ENCODE results near the gene PIP5KL1.

The PIP5KL1 gene

DNA sequence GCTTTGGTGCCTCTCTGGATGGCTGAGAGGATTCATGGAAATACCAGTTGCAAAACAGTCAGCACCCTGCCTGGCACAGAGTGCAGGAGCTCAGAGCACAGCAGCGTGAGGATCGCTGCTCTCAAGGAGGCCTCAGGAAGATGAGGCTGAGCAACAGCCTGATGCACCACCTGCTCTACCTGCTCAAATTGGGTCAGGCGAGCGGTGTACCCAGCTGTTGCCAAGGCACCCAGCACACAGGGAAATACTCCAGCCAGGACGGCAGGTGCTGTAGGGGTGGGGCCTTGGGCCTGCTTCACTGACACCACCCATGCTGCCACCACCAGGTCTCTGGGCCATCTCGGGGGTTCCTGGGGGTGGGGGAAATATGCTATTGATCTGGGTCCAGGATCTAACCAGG, 45.9 kb upstream of the PIP5KL1 start:
- no peak for DNase-seq (ENCODE audit: low spot score)

GRCh38 chr9:127975376-127976315, 45.1 kb upstream of the PIP5KL1 start:
- no peak for TF ChIP-seq CTCF (IDR thresholded peaks at IDR 0.05; ENCODE audit: extremely low read depth, missing control alignments)
- no peak for DNase-seq (ENCODE audit: low spot score)

More for the DNA sequence above, 45.9 kb upstream of the PIP5KL1 start:
- TF ChIP-seq CTCF (IDR thresholded peaks at IDR 0.05; ENCODE audit: extremely low read depth, missing control alignments), result no peak

DNA sequence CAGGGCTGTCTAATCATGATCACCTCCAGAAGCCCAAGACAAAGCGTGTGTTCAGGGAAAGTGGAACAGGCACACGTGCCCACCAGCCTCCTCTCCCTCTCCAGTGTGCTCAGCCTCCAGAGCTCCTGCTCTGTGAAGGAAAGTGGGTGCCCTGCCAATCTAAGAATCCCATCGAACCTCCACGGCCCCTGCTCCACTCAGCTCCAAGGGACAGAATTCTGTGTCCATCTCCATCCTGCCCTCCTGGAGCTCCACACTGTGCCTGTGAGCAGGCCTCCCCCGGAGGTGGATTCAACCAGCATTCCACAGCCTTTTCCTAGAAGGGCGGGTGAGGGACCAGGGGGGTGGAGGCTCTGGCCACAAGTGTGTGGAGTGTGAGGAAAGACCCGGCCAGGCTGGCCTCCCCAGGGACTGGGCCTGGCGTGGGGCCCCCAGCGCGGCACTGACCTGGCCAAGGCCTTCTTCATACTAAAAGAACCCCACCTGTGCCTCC, 44.2 kb upstream of the PIP5KL1 start:
- no peak for TF ChIP-seq CTCF (IDR thresholded peaks at IDR 0.05; ENCODE audit: extremely low read depth, missing control alignments)
- no peak for DNase-seq (ENCODE audit: low spot score)

DNA sequence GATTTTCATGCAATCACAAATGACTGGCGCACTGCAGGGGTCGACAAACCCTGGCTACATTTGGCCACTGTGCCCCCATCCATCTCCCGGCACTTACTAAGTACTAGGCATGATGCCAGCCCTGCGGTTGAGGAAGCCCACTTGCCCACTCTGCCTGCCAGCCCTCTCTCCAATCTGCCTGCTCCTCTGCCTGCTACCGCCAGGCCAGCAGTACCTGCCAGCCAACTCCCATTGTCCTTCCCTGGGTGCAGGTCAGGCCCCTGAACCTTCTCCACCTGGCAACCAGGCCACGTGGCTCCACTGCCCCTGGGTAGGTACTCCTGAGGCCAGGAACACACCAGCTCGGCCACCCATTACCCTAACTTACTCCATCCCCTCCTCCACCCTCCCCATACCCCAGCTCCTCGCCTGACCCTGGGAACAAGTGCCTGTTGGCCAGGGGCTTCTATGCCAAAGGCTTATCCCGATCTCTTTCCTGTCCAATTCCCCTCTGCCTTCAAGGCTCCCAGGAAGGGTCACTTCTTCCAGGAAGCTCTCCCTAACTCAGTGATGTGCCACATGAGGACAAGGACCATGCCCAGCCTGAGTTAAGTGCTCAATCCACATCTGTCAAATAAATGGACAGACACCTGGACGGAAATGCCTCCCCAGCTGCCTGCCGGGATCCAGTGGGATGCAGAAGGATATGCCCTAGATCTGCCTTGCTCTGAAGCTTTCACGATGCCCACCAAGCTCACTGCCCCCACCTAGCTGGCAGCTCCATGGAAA, 43.6 kb upstream of the PIP5KL1 start:
- TF ChIP-seq CTCF (IDR thresholded peaks at IDR 0.05; ENCODE audit: extremely low read depth, missing control alignments), result no peak
- no peak for DNase-seq (ENCODE audit: low spot score)

DNA sequence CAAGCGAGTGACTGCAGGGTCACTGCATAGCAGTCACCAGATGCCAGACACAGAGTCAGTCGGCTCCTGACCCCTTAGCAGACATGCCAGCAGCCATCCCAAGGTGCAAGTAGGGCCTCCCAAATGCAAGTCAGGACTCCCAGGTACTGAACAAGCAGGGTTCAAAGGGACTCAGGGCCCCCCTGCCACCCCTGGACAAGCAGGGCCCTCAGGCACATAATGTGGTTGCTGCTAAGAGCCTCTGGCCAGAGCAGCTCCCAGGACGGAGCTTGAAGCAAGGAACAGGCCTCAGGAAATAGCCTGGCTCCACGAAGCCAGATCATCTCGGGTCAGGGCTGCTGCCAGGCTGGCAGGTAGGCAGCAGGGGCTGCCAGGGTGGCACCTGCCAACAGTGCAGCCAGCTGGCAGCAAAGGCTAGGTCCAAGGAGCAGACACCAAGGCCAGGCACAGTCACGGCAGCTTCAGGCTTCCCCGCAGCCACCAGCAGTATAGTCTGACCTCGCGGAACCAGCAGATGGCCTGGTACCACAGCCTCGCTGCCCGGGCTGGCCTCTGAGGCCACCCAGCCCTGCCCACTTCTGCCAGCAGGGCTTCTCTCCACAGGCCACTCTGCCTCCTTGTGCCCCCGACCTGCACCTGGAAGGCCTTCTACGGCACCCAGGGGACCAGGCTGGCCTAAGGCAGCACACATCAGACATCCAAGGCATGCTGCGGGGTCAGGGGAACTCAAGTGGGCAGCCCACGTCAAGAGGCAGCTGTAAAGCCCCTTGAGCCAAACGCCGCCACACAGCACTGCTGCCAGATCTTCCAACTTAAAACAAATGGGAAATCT, 42.8 kb upstream of the PIP5KL1 start:
- TF ChIP-seq CTCF (IDR thresholded peaks at IDR 0.05; ENCODE audit: extremely low read depth, missing control alignments), result no peak
- no peak for DNase-seq (ENCODE audit: low spot score)

- no peak for DNase-seq (ENCODE audit: low spot score)
- no peak for TF ChIP-seq CTCF (IDR thresholded peaks at IDR 0.05; ENCODE audit: extremely low read depth, missing control alignments)
Measured at GRCh38 chr9:127972236-127972871, 41.8 kb upstream of the PIP5KL1 start.

All from GM20000 (cell line).